Nucleus accumbens (tissue), 56 donors: ENCODE results near the gene SGO2.
"Not testable (repeated sequence)": the region's sequence is repeated elsewhere in the genome, so short reads cannot be mapped to it uniquely, and the experiment has no call there.

Experiments used
- DNase-seq, 56 donors: peaks; one replicate each; lab custom pipeline; 2025; lab: John Stamatoyannopoulos, UW

SGO2 gene

DNA sequence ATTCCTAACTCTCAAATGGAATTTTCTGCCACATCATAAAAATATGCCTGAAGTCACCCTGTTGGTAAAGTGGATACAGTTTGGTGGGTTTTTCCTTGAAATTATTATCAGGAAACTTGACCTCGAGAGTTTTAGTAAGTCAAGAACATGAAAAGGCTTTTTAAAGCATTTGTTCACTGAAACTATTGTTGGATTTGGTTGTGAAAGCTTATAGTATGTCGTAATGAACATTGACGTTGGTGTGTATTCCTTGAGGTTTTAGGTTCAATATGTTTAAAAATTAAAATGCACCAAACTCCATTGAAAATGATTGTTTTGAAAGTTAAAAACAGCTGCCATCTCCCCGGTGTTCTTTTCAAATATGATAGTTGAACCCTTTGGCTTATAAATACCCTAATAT is 90.6 kb downstream of the SGO2 start:
- no peak for DNase-seq

DNA sequence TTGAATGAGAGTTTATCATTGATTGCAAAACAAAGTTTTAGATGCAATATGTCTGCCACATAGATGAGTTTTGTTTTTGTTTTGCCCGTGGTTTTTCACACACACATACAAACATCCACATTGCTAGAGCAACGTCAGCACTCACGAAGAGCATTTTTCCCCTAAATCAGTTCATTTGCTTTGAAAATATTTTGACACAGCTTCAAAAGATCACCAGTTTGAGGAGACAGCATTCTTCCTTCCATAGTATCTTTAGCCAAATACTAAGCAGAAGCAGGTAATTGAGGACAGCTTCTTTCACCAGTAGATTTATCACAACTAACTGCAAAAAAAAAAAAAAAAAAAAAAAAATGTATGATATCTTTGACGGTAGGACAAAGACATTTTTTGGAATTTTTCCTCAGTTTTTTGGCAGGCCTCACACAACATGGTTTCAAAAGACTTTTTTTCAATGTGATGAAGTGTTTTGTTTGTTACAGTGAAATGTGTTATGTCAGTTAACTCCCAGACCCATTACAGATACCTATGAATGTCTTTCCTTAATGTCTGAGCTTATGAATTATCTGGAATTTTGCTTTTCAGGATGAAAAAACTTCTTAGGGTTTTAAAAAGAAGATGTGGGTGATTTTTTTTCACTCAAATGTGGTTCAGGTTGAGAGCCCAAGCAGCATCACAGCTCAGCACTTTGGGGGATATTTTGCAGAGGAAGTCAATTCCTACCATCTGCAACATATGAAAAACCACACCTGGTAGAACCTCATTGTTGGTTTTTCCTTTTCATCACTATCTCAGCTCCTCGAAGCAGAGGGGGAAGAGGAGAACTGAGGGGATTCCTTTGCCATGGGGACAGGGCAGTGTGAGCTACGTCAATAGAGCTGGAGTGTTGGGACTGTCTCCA is 91.4 kb downstream of the SGO2 start:
- no peak for DNase-seq

DNA sequence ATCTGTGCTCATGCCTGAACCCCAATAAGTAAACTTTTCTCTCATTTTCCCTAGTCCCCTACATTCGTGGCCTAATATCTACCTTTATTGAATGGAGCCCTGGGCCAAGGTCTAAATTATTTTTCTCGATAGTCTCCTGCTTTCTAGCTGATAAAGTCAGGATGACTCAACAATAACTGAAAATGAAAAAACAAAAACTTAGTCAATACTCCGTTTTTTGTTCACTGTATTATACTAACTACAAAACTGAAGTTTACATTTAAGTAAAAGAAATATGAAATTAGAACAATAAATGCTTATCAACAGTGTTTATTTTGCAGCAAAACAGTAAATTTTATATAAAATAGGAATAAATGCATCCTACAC is 92.0 kb downstream of the SGO2 start:
- DNase-seq = no peak

DNA sequence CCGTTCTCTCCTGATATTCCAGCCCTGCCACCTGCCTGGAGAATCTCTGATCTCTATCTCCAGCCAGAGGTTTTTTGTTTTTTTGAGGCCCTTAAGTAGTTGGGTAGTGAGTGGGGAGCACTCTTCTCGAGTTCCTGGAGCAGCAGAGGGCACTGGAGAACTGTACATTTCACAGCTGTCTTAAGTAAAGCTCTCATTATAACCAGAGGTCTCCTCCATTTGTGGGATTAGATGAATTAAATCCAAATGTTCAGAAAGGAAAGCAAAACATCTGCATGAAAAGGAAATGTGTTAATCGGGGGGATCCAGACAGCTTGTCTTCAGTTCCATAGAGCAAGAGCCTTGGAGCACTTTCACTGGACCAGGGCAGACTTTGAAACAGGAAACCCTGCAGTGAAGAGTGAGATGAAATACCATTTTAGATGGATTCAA is 92.6 kb downstream of the SGO2 start:
- DNase-seq = peak in 28 of 56 donors; percentile 0 to 58 (median 10)

DNA sequence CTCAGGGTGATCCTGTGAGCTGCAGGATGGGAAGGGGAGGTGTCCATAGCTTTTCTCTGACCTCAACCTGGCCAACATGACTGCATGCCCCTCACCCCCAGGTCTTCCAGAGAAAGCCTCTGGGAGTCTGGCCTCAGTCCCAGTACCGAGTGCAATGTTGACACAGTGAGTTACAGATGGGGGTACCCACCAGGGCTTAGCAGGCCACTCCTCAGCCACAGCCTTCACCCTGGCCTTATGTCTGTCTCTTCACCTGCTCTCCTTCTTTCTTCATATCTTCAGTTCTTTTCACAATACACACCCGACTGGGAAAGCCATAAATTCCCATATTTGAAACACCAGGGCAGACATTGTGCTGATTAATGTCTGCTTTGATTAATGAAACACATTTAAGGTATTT is 93.3 kb downstream of the SGO2 start:
- DNase-seq = no peak

DNA sequence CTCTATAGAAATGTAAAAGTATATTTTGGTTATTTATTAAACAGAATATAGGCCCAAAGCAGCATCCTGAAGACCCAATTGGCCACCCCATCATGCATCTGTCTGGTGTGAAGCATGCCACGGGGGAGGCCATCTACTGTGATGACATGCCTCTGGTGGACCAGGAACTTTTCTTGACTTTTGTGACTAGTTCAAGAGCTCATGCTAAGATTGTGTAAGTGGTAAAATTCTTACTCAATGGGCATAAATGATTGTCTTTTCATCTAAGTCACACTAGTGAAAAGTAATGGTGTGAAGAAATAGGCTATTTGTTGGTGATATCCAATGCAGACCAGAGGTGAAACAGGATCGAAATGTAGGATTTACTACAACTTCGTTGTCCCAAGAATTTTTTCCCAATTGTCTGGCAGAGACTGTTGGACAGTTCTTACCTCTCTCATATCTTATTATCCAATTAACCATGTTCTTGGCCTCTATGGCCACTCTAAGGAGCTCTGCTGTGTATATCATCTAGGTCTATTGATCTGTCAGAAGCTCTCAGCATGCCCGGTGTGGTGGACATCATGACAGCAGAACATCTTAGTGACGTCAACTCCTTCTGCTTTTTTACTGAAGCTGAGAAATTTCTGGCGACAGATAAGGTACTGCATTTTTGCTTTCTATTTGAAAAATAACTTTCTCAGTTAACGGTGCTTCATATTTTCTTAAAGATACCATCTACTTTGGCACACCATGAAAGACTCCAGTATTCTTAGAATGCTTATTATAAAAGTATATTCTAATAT is 94.8 kb downstream of the SGO2 start:
- no peak for DNase-seq

DNA sequence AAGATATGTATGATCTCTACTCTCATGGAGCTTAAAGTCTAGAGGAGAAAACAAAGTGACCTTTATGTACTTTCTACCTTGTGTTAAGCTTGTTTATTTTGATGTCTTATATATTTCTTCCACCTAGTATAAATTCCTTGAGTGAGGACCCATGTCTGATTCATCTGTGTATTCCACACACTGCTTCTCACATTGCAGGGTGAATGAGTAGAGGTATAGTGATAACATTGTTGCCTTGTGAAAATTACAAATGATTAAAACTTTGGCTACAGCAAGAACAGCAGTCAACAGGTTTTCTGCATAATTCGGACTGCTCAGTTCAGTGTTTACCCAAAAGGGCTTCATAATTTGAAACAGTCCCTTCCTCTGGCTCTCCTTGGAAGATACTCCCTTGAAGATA is 96.1 kb downstream of the SGO2 start:
- DNase-seq = no peak

DNA sequence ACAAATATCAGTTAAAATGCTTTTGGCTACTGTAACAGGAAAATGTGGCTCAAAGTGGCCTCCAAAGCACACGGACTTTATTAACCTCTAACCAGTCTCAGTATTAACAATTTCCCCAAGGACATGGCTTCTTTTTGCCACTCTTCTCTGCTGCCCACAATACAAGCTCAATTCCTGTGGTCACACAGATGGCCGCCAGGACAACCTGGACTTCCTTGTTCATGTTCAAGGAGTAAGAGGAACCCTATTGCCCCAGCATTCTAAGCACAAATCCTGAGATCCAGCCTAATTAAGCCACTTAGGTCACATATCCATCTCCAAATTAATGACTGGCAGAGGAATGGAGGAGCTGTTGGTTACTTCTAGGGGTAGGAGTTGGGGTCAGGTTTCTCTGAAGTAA is 98.0 kb downstream of the SGO2 start:
- no peak for DNase-seq

DNA sequence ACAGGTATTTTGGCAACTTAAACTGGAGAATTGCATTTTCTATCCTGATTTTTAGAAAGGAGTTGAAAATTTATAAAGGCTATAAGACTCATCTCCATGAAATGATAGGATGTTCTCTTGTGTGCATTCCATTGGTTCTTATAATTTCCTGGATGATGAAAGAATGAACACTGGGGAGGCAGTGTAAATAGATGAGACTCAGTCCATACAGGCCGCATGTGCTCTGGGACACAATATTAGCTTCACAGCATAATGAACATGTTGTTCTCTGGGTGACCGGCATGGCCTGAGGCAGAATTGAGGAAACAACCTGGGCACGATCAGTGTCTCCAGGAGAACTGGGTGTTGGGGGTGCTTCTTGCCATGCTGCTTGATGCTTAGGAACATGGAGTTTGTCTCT is 98.7 kb downstream of the SGO2 start:
- DNase-seq = no peak

DNA sequence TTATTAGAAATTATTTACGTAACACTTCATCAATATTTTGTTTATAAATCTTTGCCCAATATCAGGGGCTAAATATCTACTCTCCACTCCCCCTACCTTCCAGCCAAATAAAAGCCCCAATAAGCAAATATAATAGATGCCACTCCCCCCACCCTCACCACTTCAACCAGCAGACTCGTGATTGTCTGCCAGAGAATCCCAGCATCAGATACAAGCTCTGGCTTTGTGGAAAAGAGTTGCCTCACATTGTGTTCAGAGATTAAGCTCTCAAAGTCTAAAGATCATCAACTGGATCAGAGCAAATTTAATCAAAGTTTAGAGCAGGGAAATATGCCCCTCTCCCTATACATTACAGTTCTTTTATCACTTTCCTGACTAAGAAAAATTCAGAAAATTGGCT is 99.3 kb downstream of the SGO2 start:
- DNase-seq = no peak

DNA sequence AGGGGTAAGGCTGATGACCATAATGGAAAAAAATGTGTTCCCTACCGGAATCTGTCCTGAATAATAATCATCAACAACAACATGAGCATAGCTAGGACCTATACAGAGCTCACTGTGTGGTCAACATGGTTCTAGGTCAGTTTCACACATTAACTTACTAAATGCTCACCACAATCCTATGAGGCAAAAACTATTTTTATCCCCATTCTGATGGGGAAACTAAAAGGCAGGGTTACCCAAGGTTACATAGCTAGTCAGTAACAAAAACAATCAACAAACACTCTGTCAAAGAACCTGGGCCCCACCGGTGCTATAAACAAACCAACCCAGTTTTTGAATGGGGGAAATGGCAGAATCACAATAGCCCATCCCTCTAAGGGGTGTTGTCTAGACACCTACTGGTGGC is 100.0 kb downstream of the SGO2 start:
- no peak for DNase-seq

DNA sequence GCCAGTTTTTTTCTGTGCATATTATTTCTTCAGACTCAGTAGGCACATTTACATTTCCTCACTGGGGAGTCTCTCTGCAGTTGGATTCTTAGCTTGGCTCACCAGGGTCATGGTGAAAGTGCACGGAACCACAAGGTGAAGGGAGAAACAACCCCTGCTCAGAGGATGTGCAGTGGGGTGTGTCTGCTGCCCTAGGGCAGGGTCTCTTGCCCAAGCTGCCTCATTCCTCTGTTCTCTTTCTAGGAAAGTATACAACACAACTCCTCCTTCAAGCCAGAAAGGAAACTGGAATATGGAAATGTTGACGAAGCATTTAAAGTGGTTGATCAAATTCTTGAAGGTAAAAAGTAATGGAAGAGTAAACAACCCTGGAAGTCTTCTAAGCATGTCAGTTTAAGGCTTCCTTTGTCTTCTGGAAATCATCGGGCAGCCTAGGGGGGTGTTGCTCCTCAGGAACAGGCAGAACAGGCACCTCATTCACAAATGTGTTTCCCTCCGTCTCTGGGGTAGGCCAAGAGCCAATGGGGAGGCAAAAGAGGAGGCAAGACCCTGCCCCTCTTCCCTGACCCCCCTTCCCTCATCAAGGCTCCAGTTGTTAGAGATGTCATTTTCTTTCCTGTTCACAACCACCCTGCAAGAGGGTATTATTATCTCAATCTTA is 101.2 kb downstream of the SGO2 start:
- no peak for DNase-seq

DNA sequence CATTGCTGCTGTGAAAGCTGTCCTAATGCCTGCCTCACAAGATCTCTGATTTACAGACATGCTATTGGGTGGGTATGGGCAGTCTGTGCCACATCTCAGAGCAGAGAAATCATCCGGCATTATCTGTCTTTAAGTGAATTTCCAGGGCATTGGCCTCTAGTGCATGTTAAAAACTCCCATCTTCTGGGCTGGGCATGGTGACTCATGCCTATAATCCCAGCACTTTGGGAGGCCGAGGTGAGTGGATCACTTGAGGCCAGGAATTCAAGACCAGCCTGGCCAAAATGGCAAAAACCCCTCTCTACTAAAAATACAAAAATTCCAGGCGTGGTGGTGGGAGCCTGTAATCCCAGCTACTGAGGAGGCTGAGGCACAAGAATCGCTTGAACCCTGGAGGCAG is 102.5 kb downstream of the SGO2 start:
- not testable (repeated sequence) for DNase-seq

DNA sequence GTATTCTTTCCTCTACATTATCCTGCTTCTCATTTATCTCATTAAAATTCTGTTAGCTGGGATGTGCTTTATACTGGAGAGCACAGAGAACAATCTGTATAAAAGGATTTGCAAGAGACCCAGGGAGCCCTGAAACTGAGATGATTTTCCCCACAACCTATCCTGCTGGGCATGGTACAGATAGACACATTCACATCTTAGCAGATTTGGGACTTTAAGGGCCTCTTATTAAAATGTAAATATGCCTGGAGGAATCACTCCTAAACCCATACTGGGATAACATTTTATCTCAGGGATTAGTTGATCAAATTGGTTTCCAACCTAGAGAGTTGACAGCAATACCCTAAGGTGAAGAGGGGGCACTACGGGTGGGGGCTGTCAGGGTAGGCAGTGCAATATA is 105.3 kb downstream of the SGO2 start:
- DNase-seq = no peak
